ENCODE data around the gene ITPKB. TPM values are rescaled to one million over a fixed set of nuclear protein-coding genes. Genes with fewer than 3 reads are reported as not detected.

Gene ITPKB
- total RNA-seq, 2 donors from 2014 or later: 13.0 to 21.1 TPM

DNA sequence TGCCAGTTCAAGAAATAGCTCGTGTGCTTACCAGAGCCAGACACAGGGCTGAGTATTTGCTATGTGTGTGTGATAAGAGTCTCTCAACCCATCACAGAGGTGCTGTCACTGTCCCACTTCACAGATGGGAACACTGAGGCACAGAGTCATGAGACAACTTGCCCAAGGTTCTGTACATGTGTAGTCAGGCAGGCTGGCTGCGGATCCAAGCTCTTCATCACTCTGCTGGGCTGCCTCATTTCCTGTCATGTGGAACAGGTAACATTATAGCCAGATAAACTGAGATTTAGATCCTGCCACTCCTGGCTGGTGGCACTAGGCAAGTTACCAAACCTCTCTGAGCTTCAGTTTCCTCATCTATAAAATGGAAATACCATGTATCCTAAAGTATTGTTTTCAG, 77.8 kb downstream of the ITPKB start:
- H3K27ac ChIP-seq: peak overlapping the region; percentile 1 to 73 (median 42)
- no peak for TF ChIP-seq CTCF (IDR thresholded peaks at IDR 0.05)
- TF ChIP-seq POLR2A (IDR thresholded peaks at IDR 0.05): no peak
- 82 to 89% methylated on average over 2 of the region's 2 CpGs for WGBS, 2 donors
- ATAC-seq: no peak
- DNase-seq: no peak
- no peaks in the 10 kb centered on the region for H3K36me3 ChIP-seq (replicated peaks in 1 of 2; ENCODE audit: insufficient read depth in 1 of 2, low read depth in 2 of 2)
- H3K27me3 ChIP-seq: no peaks in the 10 kb centered on the region
- H3K4me3 ChIP-seq: no peak overlapping the region
- intact Hi-C loops (cut with DNase I): no loop called here
- H3K4me1 ChIP-seq: peaks cover 75% of the 10 kb centered on the region
- no peaks in the 10 kb centered on the region for H3K9me3 ChIP-seq

- DNase-seq: no peak
- TF ChIP-seq CTCF (IDR thresholded peaks at IDR 0.05) (no peak), POLR2A (IDR thresholded peaks at IDR 0.05) (no peak)
- WGBS, 2 donors: 76 to 89% methylated on average over 17 of the region's 17 CpGs
- no peaks in the 10 kb centered on the region for H3K9me3 ChIP-seq
- H3K36me3 ChIP-seq (replicated peaks in 1 of 2; ENCODE audit: insufficient read depth in 1 of 2, low read depth in 2 of 2): no peaks in the 10 kb centered on the region
- H3K4me1 ChIP-seq: peaks cover 82% of the 10 kb centered on the region
- peak overlapping the region; percentile 1 to 51 (median 40) for H3K27ac ChIP-seq
- no peaks in the 10 kb centered on the region for H3K27me3 ChIP-seq
- no peak overlapping the region for H3K4me3 ChIP-seq
- intact Hi-C loops (cut with DNase I): no loop called here
- ATAC-seq: no peak
Observed at GRCh38 chr1:226660410-226661182, 78.5 kb downstream of the ITPKB start.

- Histone ChIP-seq H3K9me3 (no peaks in the 10 kb centered on the region), H3K36me3 (replicated peaks in 1 of 2; ENCODE audit: insufficient read depth in 1 of 2, low read depth in 2 of 2) (no peaks in the 10 kb centered on the region), H3K4me3 (no peak overlapping the region), H3K27me3 (no peaks in the 10 kb centered on the region), H3K27ac (peak overlapping the region in 3 of 4 donors; percentile 47 to 93 (median 65)), H3K4me1 (peaks cover 82% of the 10 kb centered on the region)
- no peak for ATAC-seq
- WGBS, 2 donors: 72 to 75% methylated on average over 4 to 5 of the region's 5 CpGs
- no peak for DNase-seq
- no peak for TF ChIP-seq POLR2A (IDR thresholded peaks at IDR 0.05)
- no peak for TF ChIP-seq CTCF (IDR thresholded peaks at IDR 0.05)
- intact Hi-C loops (cut with DNase I): no loop called here
Observed at GRCh38 chr1:226659641-226660040, 79.4 kb downstream of the ITPKB start.

DNA sequence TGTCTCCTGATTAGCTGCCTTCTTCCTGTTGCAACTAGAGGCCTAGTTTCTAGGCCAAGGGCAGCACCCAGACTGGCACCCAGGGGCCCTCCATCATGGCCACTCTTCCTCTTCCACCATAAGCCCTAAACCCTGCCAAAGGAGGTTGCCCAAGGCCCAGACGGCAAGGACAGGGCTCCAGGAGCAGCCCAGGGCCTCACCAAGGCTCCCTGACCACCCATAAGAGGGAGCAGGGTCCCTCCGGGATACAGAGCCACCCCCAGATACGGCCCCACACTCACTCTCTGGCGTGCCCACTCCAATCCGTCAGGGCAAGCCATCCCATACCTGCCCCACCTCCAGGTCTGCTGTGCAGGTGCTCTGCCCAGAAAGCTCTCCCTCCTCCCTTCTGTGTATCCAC, 79.9 kb downstream of the ITPKB start:
- no peak for ATAC-seq

More for the DNA sequence above, 79.9 kb downstream of the ITPKB start:
- Histone ChIP-seq H3K4me3 (no peak overlapping the region), H3K27ac (peak overlapping the region; percentile 27 to 93 (median 74)), H3K9me3 (no peaks in the 10 kb centered on the region), H3K36me3 (replicated peaks in 1 of 2; ENCODE audit: insufficient read depth in 1 of 2, low read depth in 2 of 2) (no peaks in the 10 kb centered on the region), H3K4me1 (peaks cover 82% of the 10 kb centered on the region), H3K27me3 (no peaks in the 10 kb centered on the region)
- TF ChIP-seq POLR2A (IDR thresholded peaks at IDR 0.05) (no peak), CTCF (IDR thresholded peaks at IDR 0.05) (no peak)
- intact Hi-C loops (cut with DNase I): no loop called here
- no peak for DNase-seq
- 86 to 90% methylated on average over 5 of the region's 5 CpGs for WGBS, 2 donors
